ENCODE measurements around the gene ESPL1. TPM values are rescaled to one million over a fixed set of nuclear protein-coding genes. Genes with fewer than 3 reads are reported as not detected.

ESPL1 gene
- total RNA-seq, 2 experiments from 2014 or later: 78.2 to 121 TPM

GRCh38 chr12:53300187-53300586 is 32.1 kb downstream of the ESPL1 start:
- no TSS peak for BruUV-seq (replicated peaks)
- ChIA-PET POLR2A (interaction anchor here (0.6 to 1.7 kb wide), 5 partner anchors 23 to 132 kb away, joined by 3 to 6 read pairs (median 4); no protein-coding TSS in a partner anchor), CTCF (ENCODE audit: unreplicated experiment) (interaction anchor here (1.2 kb wide), 1 partner anchor 21 kb away, joined by 4 read pairs; the partner anchor contains the start of gene AAAS)
- Histone ChIP-seq H3K9me2 (ENCODE audit: insufficient read depth, low read length) (no peaks in the 10 kb centered on the region), H3K4me3 (ENCODE audit: low read depth, low read length, poor library complexity, severe bottlenecking) (peak overlapping the region; percentile 72), H3K9me3 (ENCODE audit: low read length) (no peaks in the 10 kb centered on the region), H3K79me2 (ENCODE audit: insufficient read depth, low read depth, low read length) (peaks cover 25% of the 10 kb centered on the region), H3K36me3 (ENCODE audit: insufficient read depth, low read length) (peaks cover 50% of the 10 kb centered on the region), H3K4me1 (ENCODE audit: insufficient read depth, low read length, poor library complexity, severe bottlenecking) (peaks cover 22% of the 10 kb centered on the region), H3K4me2 (ENCODE audit: low read length) (peak overlapping the region; percentile 84), H3K27ac (ENCODE audit: low read depth, low read length, poor library complexity, severe bottlenecking) (no peak overlapping the region), H2AFZ (ENCODE audit: low read length) (no peak overlapping the region; the same call in 1 of the 2 replicates), H4K20me1 (ENCODE audit: insufficient read depth, low read length) (no peaks in the 10 kb centered on the region)
- TF ChIP-seq EZH2phosphoT487 (IDR thresholded peaks at IDR 0.05; ENCODE audit: borderline replicate concordance, low read depth, low read length): no peak
- TF ChIP-seq, protein P1, sequence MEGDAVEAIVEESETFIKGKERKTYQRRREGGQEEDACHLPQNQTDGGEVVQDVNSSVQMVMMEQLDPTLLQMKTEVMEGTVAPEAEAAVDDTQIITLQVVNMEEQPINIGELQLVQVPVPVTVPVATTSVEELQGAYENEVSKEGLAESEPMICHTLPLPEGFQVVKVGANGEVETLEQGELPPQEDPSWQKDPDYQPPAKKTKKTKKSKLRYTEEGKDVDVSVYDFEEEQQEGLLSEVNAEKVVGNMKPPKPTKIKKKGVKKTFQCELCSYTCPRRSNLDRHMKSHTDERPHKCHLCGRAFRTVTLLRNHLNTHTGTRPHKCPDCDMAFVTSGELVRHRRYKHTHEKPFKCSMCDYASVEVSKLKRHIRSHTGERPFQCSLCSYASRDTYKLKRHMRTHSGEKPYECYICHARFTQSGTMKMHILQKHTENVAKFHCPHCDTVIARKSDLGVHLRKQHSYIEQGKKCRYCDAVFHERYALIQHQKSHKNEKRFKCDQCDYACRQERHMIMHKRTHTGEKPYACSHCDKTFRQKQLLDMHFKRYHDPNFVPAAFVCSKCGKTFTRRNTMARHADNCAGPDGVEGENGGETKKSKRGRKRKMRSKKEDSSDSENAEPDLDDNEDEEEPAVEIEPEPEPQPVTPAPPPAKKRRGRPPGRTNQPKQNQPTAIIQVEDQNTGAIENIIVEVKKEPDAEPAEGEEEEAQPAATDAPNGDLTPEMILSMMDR (conservative IDR thresholded peaks at IDR 0.05; ENCODE audit: low read length): no peak
- intact Hi-C loops (cut with micrococcal nuclease; ENCODE audit: unreplicated experiment): no loop called here
- no peak for DNase-seq (ENCODE audit: low spot score)

- Histone ChIP-seq H3K79me2 (ENCODE audit: insufficient read depth, low read depth, low read length) (peaks cover 9% of the 10 kb centered on the region; the same call in 1 of the 2 replicates), H2AFZ (ENCODE audit: low read length) (no peak overlapping the region), H3K4me1 (ENCODE audit: insufficient read depth, low read length, poor library complexity, severe bottlenecking) (peaks cover 11% of the 10 kb centered on the region), H3K4me2 (ENCODE audit: low read length) (no peak overlapping the region), H3K9me3 (ENCODE audit: low read length) (no peaks in the 10 kb centered on the region), H3K36me3 (ENCODE audit: insufficient read depth, low read length) (peaks cover 60% of the 10 kb centered on the region), H3K27ac (ENCODE audit: low read depth, low read length, poor library complexity, severe bottlenecking) (no peak overlapping the region), H3K9me2 (ENCODE audit: insufficient read depth, low read length) (no peaks in the 10 kb centered on the region), H3K4me3 (ENCODE audit: low read depth, low read length, poor library complexity, severe bottlenecking) (no peak overlapping the region), H4K20me1 (ENCODE audit: insufficient read depth, low read length) (no peaks in the 10 kb centered on the region)
- TF ChIP-seq, protein P1 (conservative IDR thresholded peaks at IDR 0.05; ENCODE audit: low read length): no peak
- TF ChIP-seq EZH2phosphoT487 (IDR thresholded peaks at IDR 0.05; ENCODE audit: borderline replicate concordance, low read depth, low read length): no peak
- no peak for DNase-seq (ENCODE audit: low spot score)
- ChIA-PET CTCF (ENCODE audit: unreplicated experiment) (no interaction called here), POLR2A (no interaction called here)
- intact Hi-C loops (cut with micrococcal nuclease; ENCODE audit: unreplicated experiment): no loop called here
- no TSS peak for BruUV-seq (replicated peaks)
These were observed 34.8 kb downstream of the ESPL1 start for GRCh38 chr12:53302903-53303302.

DNA sequence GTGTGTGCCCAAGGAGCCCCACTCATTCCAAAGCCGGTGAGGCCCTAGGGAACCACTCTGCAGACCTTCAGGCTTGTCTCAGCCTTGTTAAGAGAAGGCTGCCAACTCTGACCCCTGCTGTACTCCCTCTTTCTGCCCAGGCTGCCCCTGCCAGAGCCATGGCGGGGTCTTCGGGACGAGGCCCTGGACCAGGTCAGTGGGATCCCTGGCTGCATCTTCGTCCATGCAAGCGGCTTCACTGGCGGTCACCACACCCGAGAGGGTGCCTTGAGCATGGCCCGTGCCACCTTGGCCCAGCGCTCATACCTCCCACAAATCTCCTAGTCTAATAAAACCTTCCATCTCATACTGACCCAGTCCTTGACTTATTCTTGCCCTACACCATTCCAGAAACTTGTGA is 38.7 kb downstream of the ESPL1 start:
- Histone ChIP-seq H3K27ac (ENCODE audit: low read depth, low read length, poor library complexity, severe bottlenecking) (no peak overlapping the region), H3K4me3 (ENCODE audit: low read depth, low read length, poor library complexity, severe bottlenecking) (no peak overlapping the region), H3K4me2 (ENCODE audit: low read length) (no peak overlapping the region), H4K20me1 (ENCODE audit: insufficient read depth, low read length) (no peaks in the 10 kb centered on the region), H3K9me2 (ENCODE audit: insufficient read depth, low read length) (no peaks in the 10 kb centered on the region), H3K36me3 (ENCODE audit: insufficient read depth, low read length) (peaks cover 80% of the 10 kb centered on the region), H3K79me2 (ENCODE audit: insufficient read depth, low read depth, low read length) (no peaks in the 10 kb centered on the region), H2AFZ (ENCODE audit: low read length) (no peak overlapping the region), H3K9me3 (ENCODE audit: low read length) (no peaks in the 10 kb centered on the region), H3K4me1 (ENCODE audit: insufficient read depth, low read length, poor library complexity, severe bottlenecking) (no peaks in the 10 kb centered on the region)
- no TSS peak for BruUV-seq (replicated peaks)
- CTCF ChIA-PET (ENCODE audit: unreplicated experiment): no interaction called here
- intact Hi-C loops (cut with micrococcal nuclease; ENCODE audit: unreplicated experiment): no loop called here
- POLR2A ChIA-PET: interaction anchor here (0.6 kb wide), 1 partner anchor 12 kb away, joined by 4 read pairs; no protein-coding TSS in a partner anchor
- DNase-seq (ENCODE audit: low spot score): no peak
- TF ChIP-seq EZH2phosphoT487 (IDR thresholded peaks at IDR 0.05; ENCODE audit: borderline replicate concordance, low read depth, low read length): no peak
- TF ChIP-seq, protein P1 (conservative IDR thresholded peaks at IDR 0.05; ENCODE audit: low read length): no peak

Data from OCI-LY7 (cell line).